HFF-Myc (cell line): ENCODE data around the gene ZMIZ1.

ENCODE experiments used
- DNase-seq: peaks from one replicate; pipeline ENCODE4 v3.0.0-alpha.2; 2011; ENCODE audit warnings: low read depth; ENCODE audit errors: extremely low read depth
- H3K4me3 ChIP-seq: replicated peaks from 2 replicates; pipeline ENCODE4 v1.5.1; 2011; ENCODE audit warnings: low read depth, mild to moderate bottlenecking, control low read depth, low read length
- TF ChIP-seq, protein P1 (sequence below): IDR thresholded peaks from 2 replicates; pipeline ENCODE4 v1.5.1; 2012; ENCODE audit warnings: mild to moderate bottlenecking, low read depth, low read length, control low read depth; ENCODE audit errors: missing control alignments

The ZMIZ1 gene

DNA sequence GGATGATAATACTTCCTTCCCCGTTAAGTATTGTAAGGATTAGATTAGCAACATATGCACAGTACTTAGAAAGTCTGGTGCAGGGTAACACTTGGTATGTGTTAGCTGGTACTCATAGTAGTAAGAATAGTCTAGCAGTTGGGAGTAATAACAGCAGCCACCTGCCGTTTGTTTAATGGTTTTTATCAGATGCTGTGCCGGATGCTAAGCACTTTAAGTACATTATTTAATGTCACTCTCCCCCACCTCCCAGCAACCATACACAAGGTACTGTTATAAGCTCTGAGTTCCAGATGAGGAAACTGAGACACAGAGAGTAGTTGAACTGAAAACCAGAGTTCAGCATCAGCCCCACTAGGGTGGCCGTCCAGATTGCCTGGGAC, 60.1 kb downstream of the ZMIZ1 start:
- DNase-seq = no peak
- TF ChIP-seq, protein P1, sequence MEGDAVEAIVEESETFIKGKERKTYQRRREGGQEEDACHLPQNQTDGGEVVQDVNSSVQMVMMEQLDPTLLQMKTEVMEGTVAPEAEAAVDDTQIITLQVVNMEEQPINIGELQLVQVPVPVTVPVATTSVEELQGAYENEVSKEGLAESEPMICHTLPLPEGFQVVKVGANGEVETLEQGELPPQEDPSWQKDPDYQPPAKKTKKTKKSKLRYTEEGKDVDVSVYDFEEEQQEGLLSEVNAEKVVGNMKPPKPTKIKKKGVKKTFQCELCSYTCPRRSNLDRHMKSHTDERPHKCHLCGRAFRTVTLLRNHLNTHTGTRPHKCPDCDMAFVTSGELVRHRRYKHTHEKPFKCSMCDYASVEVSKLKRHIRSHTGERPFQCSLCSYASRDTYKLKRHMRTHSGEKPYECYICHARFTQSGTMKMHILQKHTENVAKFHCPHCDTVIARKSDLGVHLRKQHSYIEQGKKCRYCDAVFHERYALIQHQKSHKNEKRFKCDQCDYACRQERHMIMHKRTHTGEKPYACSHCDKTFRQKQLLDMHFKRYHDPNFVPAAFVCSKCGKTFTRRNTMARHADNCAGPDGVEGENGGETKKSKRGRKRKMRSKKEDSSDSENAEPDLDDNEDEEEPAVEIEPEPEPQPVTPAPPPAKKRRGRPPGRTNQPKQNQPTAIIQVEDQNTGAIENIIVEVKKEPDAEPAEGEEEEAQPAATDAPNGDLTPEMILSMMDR = no peak
- H3K4me3 ChIP-seq = no peak overlapping the region

DNA sequence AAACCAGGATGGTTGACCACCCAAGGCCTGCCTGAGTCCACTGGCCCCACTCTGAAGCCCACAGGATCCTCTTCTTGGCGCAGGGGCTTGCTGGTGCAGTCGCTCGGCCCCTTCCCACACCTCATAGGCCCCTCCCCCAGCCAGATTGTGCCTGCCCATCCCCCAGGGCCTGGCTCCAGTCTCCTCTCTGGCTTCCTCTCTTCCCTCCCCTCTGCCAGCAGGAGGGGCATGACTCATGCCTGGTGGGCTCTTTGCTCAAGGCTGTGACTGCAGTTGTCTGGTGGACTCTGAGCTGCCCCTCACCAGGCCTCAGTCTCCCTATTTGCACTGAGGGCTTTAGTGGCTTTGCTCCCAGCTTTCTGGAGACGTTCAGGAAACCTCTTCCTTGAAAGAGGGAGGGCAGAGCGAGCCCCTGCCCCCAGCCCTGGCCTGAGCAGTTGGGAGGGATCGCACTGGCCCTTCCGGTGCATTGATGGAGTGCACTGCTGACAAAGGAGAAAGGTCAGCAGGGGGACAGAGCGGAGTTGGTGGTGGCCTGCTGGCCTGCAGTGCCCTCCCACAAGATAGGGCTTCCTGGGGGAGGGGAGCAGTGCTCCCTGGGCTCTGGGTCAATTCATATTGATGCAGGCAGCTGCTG, 60.7 kb downstream of the ZMIZ1 start:
- TF ChIP-seq, protein P1 = no peak
- no peak for DNase-seq
- H3K4me3 ChIP-seq = no peak overlapping the region

DNA sequence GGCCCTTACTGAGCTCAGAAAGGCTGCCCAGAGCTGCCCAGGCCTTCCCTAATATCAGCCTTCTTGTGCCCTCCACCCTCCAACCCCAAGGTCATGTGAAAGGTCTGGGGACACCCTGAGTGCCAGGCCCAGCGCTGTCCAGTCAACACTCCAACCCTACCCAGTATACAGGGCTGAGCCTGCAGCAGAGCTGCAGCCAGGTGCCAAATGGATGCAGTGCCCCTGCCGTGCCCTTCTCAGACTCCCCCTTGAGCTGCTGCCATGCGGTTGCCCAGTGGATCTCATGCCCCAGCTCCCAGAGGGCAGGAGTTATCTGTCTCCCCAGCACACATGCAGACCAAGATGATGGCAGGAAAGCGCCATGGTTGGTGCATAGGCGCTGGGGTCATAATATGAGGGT, 61.5 kb downstream of the ZMIZ1 start:
- no peak overlapping the region for H3K4me3 ChIP-seq
- TF ChIP-seq, protein P1 = no peak
- no peak for DNase-seq

DNA sequence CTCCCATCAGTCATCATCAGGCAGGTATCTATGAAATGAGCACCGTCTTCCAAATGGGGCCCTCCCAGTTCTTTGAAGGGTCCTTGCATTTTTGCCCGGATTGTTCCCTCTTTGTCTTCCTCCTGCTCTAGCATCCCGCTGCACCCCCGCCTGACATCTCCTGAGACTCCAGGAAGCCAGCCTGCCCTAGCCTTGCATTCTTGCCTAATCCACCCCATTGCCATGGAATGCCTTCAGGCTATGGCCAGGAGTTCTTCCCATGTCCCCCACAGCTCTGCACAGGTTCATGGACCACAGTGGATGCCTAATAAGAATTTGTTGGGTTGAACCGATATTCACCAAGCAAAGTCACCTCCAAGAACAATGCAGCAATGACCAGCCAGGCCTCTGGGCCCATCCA, 62.1 kb downstream of the ZMIZ1 start:
- no peak overlapping the region for H3K4me3 ChIP-seq
- no peak for DNase-seq
- TF ChIP-seq, protein P1 = no peak

DNA sequence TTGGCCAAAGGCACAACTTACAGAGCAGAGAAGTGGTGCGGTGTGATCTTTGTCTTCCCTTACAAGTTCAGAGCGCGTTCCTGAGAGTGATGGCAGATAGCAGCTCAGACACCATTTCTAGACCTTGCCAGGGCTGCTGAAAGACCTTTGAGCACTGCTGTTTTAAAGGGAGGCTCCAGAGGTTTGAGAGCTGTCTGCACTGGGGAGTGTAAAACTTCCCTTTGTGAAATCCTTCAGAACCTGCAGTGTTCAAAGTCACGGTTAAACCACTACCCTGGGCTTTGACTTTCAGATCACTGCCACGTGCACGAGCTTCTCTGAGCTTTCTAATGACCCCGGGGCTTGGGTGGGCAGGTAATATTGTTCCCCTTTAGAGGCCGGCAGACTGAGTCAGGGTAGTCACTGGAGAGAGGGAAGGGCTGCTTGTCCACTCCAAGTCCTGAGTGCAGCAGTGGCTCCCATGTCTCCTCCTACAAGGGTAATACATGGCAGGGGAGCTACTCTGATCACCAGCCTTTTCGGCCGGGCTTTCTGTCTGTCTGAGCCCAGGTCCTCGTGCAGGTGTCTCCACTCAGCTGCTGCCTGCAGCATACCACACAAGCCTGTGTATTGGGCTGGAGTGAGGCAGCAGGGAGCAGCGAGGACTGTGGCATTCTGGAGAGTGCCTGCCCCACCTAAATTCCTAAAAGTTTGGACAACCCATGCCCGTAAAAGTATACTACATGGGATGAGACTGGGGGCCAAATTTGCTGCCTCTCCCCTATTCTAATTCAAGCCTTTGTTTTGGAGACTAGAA, 63.3 kb downstream of the ZMIZ1 start:
- TF ChIP-seq, protein P1 = no peak
- H3K4me3 ChIP-seq = no peak overlapping the region
- no peak for DNase-seq

DNA sequence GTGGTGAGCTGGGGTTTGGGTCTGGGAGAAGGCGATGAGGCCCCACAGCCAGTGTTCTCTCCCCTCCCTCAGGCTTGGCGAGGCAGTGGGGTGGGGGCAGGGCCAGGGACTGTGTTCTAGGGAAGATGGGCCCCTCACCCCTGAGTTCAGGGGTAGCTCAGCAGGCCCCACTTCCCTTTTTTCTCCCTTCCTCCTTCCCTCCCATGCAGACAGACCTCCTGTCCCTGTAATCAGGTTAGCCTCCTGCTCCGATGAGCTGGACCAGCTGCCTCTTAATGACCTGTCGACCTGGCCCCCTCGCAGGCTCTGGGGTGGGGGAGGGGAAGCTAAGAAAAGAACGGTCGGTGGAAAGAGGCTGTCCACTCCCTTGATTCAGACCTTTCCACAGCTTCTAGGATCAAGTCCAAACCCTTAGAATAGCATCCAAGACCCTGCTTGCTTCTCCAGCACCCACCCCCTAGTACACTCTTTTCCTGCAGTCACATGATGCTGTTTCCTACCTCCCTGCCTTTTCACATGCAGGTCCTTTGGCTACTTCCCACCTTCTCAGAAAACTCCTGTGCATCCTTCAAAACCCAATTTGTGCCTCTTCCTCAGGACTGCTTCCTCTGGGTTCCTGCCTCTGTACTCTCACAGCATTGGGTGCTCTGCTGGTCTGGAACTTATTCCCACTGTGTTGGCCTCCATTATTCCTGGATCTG, 64.1 kb downstream of the ZMIZ1 start:
- DNase-seq = no peak
- TF ChIP-seq, protein P1 = no peak
- no peak overlapping the region for H3K4me3 ChIP-seq
